Neural cell (in vitro differentiated cells): ENCODE results near the gene ANKRD44.

Experiments used
- SMC3 ChIP-seq: fragments of 450-650 bp; conservative IDR thresholded peaks from 2 replicates; pipeline ENCODE4 v1.6.1; 2014; ENCODE audit warnings: antibody characterized with exemption, mild to moderate bottlenecking, moderate library complexity; ENCODE audit not compliant: poor library complexity
- TF ChIP-seq, protein P1 (sequence below): fragments of 450-650 bp; IDR thresholded peaks from 2 replicates; pipeline ENCODE4 v1.5.1; 2014; ENCODE audit warnings: antibody characterized with exemption, mild to moderate bottlenecking, moderate library complexity; ENCODE audit not compliant: poor library complexity, severe bottlenecking

GRCh38 chr2:197158591-197159550 lies 151.7 kb downstream of the ANKRD44 start:
- no peak for TF ChIP-seq SMC3
- TF ChIP-seq, protein P1, sequence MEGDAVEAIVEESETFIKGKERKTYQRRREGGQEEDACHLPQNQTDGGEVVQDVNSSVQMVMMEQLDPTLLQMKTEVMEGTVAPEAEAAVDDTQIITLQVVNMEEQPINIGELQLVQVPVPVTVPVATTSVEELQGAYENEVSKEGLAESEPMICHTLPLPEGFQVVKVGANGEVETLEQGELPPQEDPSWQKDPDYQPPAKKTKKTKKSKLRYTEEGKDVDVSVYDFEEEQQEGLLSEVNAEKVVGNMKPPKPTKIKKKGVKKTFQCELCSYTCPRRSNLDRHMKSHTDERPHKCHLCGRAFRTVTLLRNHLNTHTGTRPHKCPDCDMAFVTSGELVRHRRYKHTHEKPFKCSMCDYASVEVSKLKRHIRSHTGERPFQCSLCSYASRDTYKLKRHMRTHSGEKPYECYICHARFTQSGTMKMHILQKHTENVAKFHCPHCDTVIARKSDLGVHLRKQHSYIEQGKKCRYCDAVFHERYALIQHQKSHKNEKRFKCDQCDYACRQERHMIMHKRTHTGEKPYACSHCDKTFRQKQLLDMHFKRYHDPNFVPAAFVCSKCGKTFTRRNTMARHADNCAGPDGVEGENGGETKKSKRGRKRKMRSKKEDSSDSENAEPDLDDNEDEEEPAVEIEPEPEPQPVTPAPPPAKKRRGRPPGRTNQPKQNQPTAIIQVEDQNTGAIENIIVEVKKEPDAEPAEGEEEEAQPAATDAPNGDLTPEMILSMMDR, result no peak
